HG03097 (cell line): Measurements from ENCODE around the gene WIZ.
A peak's percentile ranks its signal among the peaks of the same experiment; 100 is the strongest.

Source experiments
- ATAC-seq: cut with Tn5 transposase; IDR thresholded peaks from one replicate; pipeline ENCODE4 v1.9.1; 2021; ENCODE audit not compliant: unreplicated experiment, low FRiP score

The WIZ gene

DNA sequence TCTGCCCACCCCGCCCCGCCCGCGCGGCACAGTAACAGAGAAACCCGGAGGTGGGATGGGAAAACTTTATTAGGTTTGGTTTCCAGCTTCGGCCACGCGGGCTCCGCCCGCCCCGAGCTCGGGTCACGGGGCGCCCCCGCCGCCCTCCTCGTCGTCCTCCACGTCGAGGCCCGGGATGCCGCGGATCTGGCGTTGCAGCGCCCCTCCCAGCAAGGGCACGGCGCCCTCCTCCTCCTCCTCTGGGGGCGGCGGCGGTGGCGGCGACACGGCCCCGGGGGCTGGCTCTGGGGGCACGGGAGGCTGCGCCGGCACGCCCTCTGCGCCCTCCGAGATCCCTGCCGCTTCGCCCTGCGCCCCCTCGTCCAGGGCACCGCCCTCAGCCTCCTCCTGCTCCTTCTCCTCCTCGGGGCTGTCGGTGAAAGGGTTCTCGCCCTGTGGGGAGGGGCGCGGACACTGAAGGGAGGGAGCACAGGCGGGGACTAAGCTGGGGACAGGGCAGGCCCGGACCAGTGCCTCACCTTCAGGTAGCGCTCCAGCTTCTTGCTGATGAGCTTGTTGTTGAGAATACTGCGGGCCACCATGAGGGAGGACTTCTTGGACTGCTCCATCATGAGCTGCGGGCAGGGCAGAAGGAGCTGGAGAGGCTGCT lies 69.6 kb downstream of the WIZ start:
- peak; percentile 24 for ATAC-seq

- ATAC-seq, result peak; percentile 89
These were observed 70.4 kb downstream of the WIZ start, which contains the start of gene AKAP8 for GRCh38 chr19:15379083-15379998. Gene AKAP8, minus strand, starts transcription at chr19:15379787. Its CDS starts 56 bp downstream, at chr19:15379731.

DNA sequence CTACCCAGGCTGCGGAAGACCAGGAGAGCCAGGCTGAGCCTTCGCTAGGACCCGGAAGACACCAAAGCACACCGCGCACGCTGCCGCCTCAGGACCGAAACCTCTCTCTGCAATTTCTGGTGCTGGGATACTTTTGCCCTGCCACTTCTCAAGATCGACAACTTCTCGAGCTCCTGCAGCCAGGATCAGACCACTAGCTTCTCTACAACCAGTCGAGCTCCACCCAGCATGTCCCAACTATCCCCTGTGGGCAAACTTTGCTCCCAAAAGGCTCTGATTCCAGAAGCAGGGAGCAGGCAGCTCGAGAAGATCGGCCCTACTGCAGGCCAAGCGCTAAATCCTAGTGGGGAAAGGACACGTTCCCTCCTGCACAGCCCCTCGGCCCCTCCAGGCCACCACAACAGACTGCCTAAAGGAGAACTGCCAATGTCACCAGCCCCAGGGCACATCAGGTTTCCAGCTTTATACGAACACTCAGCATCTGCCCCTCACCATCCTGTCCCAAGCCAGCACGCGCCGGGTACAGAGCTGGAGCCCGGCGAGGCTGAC lies 71.1 kb downstream of the WIZ start:
- no peak for ATAC-seq

DNA sequence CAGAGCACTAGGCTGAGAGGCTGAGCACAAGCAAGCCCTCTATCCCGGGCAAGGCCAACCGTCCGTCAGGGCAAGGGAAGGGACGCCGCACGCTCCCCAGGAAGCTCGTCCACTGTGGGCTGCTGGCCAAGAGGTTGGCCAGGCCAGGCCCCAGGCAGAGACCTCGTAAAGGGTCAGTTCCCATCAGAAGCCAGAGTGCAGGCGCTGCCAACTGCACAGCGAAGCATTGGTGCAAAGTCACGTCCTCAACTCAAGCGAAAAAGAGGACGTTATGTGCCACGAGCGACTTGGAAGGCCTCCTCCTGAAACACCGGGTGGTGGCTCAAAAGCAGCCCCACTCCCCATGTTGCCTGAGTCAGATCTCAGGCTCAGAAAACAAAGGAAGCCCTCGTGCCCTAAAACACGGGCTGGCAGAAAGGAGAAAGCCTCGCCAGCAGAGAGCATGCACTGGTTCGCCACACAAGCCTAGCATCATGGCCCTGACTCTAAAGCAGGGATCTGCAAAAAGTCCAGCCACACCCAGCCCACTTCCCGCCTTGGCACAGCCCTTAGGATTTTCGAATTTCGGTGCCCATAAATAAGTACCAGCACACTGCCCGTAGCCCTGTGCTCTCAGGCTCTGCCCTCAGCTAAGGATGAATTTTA lies 74.8 kb downstream of the WIZ start:
- no peak for ATAC-seq

DNA sequence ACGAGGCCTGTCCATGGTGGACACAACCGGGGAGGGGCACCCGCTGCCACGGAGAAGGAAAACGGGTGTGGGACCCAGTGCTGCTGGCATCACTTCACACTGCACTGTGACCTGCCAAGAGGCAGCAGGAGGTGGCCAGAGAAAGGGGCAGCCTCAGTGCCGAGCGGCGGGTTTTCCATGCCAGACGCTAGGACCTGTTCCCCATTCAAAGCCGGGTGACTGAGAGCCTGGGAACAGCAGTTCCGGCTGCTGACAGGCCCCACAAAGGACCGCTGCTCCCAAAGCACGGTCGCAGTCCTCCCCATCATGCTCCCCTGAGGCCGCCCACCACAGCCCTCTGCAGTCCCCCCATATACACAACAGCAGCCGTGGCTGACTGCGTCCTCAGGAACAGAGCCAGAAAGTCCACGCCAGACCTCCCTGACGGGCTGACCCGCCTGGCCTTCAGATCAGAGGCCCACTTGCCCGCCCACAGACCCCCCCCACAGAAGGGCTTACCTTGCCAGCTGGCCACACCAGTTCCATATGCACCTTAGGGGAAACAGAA lies 75.6 kb downstream of the WIZ start:
- no peak for ATAC-seq

GRCh38 chr19:15373644-15374043 lies 76.1 kb downstream of the WIZ start:
- no peak for ATAC-seq

DNA sequence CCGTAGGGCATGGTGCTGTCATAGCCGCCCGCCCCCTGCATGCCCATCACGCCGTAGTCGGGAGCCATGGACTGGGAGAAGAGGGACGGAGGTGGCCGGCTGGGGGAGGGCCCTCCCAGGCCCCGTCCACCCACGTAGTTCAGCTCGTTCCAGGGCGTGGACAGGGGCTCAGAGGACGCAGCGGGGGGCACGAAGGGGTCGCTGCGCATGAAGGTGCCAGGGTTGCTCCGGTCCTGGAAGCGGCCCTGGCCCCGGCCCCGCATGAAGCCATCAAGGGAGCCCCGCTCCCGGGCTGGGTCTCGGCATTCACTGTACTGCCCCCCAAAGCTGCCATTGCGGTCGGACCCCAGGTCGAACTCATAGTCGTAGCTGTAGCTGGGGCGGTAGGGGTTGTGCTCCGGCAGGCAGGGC lies 76.9 kb downstream of the WIZ start:
- ATAC-seq, result no peak

DNA sequence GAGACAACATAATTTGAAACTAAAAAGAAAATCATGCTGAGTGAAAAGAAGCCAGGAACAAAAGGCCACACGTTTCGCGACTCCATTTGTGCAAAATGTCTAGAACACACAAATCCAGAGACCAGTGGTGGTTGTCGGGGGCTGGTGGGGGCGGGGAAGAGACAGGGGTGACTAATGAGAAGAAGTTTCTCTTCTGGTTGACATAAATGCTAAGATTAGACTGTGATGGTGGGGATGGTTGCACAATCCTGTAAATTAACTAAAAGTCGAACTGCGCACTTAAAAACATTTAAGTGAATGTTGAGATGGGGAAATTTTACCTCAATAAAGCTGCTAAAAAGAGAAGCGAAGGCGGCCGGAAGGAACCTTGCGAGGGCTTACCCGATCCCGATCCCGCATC lies 77.3 kb downstream of the WIZ start:
- ATAC-seq, result no peak

DNA sequence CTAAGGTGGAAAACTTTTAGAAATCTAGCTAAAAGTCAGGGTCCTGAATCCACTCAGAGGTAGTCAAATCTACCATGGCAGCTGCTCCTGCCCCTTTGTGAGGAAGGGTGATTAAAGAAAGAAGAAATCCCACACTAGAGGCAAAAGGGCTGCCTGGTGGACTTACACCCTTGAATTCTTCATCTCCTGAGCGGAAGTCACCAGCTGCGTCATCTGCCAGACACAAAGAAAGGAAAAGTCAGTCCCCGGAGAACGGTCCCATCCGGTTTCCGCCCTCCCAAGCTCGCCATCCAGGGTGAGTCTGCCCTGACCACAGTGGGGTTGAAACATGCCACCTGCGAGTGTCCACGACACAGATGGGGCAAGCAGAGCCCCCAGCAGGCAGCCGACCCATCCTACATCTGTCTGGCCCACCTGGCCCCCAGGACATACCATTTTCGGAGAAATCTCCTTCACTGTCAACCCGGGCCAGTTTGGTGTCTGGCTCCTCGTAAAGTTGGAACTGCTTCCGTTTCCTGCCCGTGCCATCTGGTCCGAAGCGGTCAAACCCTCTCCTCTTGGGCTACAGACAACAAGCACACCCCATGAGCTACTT lies 77.9 kb downstream of the WIZ start:
- ATAC-seq, result no peak

- no peak for ATAC-seq
These were observed 78.6 kb downstream of the WIZ start for GRCh38 chr19:15371119-15371518.
